ENCODE measurements around the gene SLC46A3.

GRCh38 chr13:28718543-28719226 is at the start of gene SLC46A3:
- TF ChIP-seq CTCF (IDR thresholded peaks at IDR 0.05) (peak in 2 of 3 experiments; percentile 17 to 23), POLR2A (IDR thresholded peaks at IDR 0.05; ENCODE audit: low read depth) (peak; percentile 42)

Data from esophagus muscularis mucosa (tissue), 3 donors.